ENCODE data around the gene AMPD2. TPM values are rescaled to one million over a fixed set of nuclear protein-coding genes. Genes with fewer than 3 reads are reported as not detected.

AMPD2 gene
- total and polyA plus RNA-seq, 2 donors from 2014 or later = 21.1 to 55.3 TPM

DNA sequence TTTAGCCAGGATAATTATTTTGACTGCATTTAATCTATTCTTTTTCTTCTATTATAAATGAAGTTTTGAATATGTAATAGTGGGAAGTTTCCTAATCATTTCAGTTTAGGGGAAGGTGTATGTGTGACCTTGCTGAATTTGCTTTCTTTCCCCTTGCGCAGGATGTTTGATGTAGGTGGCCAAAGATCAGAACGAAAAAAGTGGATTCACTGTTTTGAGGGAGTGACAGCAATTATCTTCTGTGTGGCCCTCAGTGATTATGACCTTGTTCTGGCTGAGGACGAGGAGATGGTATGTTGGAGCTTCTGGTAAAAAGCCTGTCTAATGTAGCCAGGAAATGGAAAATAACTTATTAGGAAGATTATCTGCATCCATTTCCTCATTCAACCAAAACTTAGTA, 33.6 kb upstream of the AMPD2 start:
- no peaks in the 10 kb centered on the region for H3K9me3 ChIP-seq (ENCODE audit: control insufficient read depth in 2 of 3, insufficient read depth in 1 of 3, low read length in 3 of 3)
- intact Hi-C loops (cut with DNase I) = no loop called here
- no peaks in the 10 kb centered on the region for H3K4me1 ChIP-seq (ENCODE audit: control insufficient read depth in 2 of 3, insufficient read depth in 2 of 3, low read depth in 1 of 3, low read length in 3 of 3)
- no peak overlapping the region for H3K4me3 ChIP-seq (ENCODE audit: low read length in 3 of 3)
- H3K36me3 ChIP-seq (ENCODE audit: control insufficient read depth in 2 of 3, insufficient read depth in 3 of 3, low read length in 3 of 3) = peaks cover 14 to 42% (median 22%) of the 10 kb centered on the region in 3 donors
- TF ChIP-seq CTCF (IDR thresholded peaks at IDR 0.05; ENCODE audit: borderline replicate concordance, extremely low read depth, insufficient read depth) = no peak
- no peak overlapping the region for H3K27ac ChIP-seq (ENCODE audit: low read depth in 2 of 2, low read length in 2 of 2)
- H3K27me3 ChIP-seq (ENCODE audit: control insufficient read depth, insufficient read depth, low read length) = no peaks in the 10 kb centered on the region
- DNase-seq (no peak), FAIRE-seq (no peak)
- H3K9ac ChIP-seq (ENCODE audit: low read length in 3 of 3) = no peak overlapping the region

DNA sequence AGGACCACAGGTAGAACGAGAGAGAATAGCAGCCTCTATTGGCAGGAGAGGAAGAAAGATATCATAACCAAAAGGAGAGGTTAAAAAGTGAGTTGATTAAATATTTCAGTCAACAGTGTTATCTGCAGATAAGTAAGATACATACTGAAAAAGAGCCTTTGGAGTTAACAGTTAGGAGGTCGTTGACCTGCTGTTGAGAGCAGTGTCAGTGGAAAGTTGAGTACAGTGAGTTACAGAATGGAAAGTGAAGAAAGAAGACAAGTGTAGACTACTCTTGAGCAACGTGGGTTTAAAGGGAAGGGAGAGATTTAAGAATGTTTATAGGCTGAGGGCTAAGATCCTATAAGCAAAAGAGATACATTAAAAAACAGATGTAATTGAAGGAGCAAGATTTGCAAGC, 30.5 kb upstream of the AMPD2 start:
- Histone ChIP-seq H3K4me1 (ENCODE audit: control insufficient read depth in 2 of 3, insufficient read depth in 2 of 3, low read depth in 1 of 3, low read length in 3 of 3) (peaks cover 0 to 4% (median 0%) of the 10 kb centered on the region in 3 donors), H3K27ac (ENCODE audit: low read depth in 2 of 2, low read length in 2 of 2) (no peak overlapping the region), H3K9me3 (ENCODE audit: control insufficient read depth in 2 of 3, insufficient read depth in 1 of 3, low read length in 3 of 3) (no peaks in the 10 kb centered on the region), H3K27me3 (ENCODE audit: control insufficient read depth, insufficient read depth, low read length) (no peaks in the 10 kb centered on the region), H3K9ac (ENCODE audit: low read length in 3 of 3) (no peak overlapping the region), H3K4me3 (ENCODE audit: low read length in 3 of 3) (no peak overlapping the region), H3K36me3 (ENCODE audit: control insufficient read depth in 2 of 3, insufficient read depth in 3 of 3, low read length in 3 of 3) (peaks cover 24 to 37% (median 26%) of the 10 kb centered on the region in 3 donors)
- FAIRE-seq (no peak), DNase-seq (no peak)
- intact Hi-C loops (cut with DNase I) = no loop called here
- TF ChIP-seq CTCF (IDR thresholded peaks at IDR 0.05; ENCODE audit: borderline replicate concordance, extremely low read depth, insufficient read depth) = no peak

DNA sequence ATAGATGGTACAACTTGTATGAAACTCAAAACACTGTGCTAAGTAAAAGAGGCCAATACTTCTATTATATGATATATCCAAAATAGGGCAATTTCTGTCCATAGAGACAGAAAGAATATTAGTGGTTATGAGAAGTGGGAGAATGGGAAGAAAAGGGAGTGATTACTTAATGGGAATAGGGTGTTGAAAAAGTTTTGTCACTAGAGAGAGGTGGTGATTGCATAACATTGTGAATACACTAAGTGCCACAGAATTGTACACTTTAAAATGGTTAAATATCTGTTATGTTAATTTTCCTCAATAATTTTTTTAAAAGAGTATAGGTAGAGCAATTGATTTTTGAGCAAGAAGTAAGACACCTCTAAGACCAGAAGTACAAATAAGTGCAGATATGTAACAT, 30.0 kb upstream of the AMPD2 start:
- no peaks in the 10 kb centered on the region for H3K27me3 ChIP-seq (ENCODE audit: control insufficient read depth, insufficient read depth, low read length)
- H3K9me3 ChIP-seq (ENCODE audit: control insufficient read depth in 2 of 3, insufficient read depth in 1 of 3, low read length in 3 of 3) = no peaks in the 10 kb centered on the region
- TF ChIP-seq CTCF (IDR thresholded peaks at IDR 0.05; ENCODE audit: borderline replicate concordance, extremely low read depth, insufficient read depth) = no peak
- H3K4me1 ChIP-seq (ENCODE audit: control insufficient read depth in 2 of 3, insufficient read depth in 2 of 3, low read depth in 1 of 3, low read length in 3 of 3) = peaks cover 0 to 4% (median 0%) of the 10 kb centered on the region in 3 donors
- peaks cover 20 to 32% (median 23%) of the 10 kb centered on the region in 3 donors for H3K36me3 ChIP-seq (ENCODE audit: control insufficient read depth in 2 of 3, insufficient read depth in 3 of 3, low read length in 3 of 3)
- DNase-seq (no peak), FAIRE-seq (no peak)
- intact Hi-C loops (cut with DNase I) = no loop called here
- no peak overlapping the region for H3K27ac ChIP-seq (ENCODE audit: low read depth in 2 of 2, low read length in 2 of 2)
- H3K9ac ChIP-seq (ENCODE audit: low read length in 3 of 3) = no peak overlapping the region
- H3K4me3 ChIP-seq (ENCODE audit: low read length in 3 of 3) = no peak overlapping the region

DNA sequence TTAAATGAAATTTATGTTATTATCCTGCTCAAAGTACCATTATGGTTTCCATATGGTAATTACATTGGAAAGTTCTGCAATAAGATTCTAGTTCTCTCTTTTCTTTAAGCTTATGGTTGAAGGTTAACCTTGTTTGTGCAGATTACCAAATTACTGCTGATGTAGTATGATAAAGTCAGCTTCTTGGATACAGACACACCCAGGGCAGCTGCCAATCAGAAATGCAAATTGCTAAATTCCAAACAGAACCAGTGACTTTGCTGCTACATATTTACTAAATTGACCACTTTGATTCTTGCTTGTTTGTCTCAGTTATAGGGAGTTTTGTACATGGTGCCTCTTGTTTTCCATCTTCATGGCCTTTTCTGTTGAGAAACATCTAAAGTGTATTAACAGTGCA, 26.7 kb upstream of the AMPD2 start:
- intact Hi-C loops (cut with DNase I) = no loop called here
- H3K9me3 ChIP-seq (ENCODE audit: control insufficient read depth in 2 of 3, insufficient read depth in 1 of 3, low read length in 3 of 3) = no peaks in the 10 kb centered on the region
- DNase-seq = no peak
- peaks cover 7 to 16% (median 9%) of the 10 kb centered on the region in 3 donors for H3K36me3 ChIP-seq (ENCODE audit: control insufficient read depth in 2 of 3, insufficient read depth in 3 of 3, low read length in 3 of 3)
- TF ChIP-seq CTCF (IDR thresholded peaks at IDR 0.05; ENCODE audit: borderline replicate concordance, extremely low read depth, insufficient read depth) = no peak
- no peak overlapping the region for H3K27ac ChIP-seq (ENCODE audit: low read depth in 2 of 2, low read length in 2 of 2)
- H3K27me3 ChIP-seq (ENCODE audit: control insufficient read depth, insufficient read depth, low read length) = no peaks in the 10 kb centered on the region
- peaks cover 0 to 5% (median 4%) of the 10 kb centered on the region in 3 donors for H3K4me1 ChIP-seq (ENCODE audit: control insufficient read depth in 2 of 3, insufficient read depth in 2 of 3, low read depth in 1 of 3, low read length in 3 of 3)
- H3K9ac ChIP-seq (ENCODE audit: low read length in 3 of 3) = no peak overlapping the region
- H3K4me3 ChIP-seq (ENCODE audit: low read length in 3 of 3) = no peak overlapping the region
- no peak for FAIRE-seq
